NCI-H1417 treated with DMSO at 0.1 percent for 48 hours (cell line): ENCODE data around the gene ZNF331.

Experiments used
- DNase-seq: peaks from one replicate; lab custom pipeline; 2025; lab: John Stamatoyannopoulos, UW

The ZNF331 gene

GRCh38 chr19:53576941-53577653 lies 39.2 kb downstream of the ZNF331 start:
- no peak for DNase-seq

GRCh38 chr19:53577968-53578367 lies 40.0 kb downstream of the ZNF331 start:
- DNase-seq = no peak

GRCh38 chr19:53579518-53579917 lies 41.6 kb downstream of the ZNF331 start:
- DNase-seq = no peak

DNA sequence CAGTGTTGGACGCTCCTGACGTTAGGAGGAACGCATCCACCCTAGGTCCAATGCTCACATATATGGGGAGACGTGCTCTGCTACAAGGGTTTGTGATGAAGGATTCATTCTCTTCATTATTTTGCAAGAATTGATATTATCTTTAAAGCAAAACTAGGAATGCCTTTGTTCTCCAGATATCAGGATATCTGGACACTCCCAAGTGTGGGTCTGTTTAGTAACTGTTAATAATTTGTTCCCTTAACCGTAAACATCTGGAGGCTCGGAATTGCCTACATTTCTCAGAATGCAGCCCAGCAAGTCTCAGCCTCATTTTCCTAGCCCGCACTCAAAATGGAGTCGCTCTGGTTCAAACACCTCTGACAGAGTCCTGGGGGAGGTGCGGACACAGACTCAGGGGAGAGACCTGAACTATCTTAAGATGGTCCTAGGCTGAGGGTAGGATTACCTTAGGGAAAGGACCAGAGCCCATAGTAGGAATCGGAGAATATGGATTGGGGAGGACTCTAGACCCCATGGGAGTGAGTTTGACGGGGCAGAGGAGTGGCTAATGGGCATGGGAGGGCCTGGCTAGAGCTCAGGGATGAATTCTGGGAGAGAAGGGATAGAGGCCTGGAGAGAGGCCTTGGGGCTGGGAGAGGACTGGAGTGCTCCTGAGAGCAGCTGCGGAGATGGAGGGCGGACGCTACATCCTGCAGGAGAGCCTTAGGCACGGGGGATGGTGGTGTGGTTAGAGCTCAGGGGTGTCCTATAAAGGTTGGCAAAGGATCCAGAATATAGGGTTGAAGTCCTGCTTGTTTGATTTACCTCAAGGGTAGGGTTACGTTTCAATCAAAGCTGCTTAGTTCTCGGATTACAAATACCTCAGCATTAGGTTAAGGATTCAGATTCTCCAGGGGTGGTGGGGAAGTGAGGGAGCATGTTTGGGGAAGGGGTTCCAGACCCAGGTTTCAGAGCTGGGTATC lies 43.2 kb downstream of the ZNF331 start:
- no peak for DNase-seq

GRCh38 chr19:53581871-53582279 lies 43.9 kb downstream of the ZNF331 start:
- DNase-seq = no peak

DNA sequence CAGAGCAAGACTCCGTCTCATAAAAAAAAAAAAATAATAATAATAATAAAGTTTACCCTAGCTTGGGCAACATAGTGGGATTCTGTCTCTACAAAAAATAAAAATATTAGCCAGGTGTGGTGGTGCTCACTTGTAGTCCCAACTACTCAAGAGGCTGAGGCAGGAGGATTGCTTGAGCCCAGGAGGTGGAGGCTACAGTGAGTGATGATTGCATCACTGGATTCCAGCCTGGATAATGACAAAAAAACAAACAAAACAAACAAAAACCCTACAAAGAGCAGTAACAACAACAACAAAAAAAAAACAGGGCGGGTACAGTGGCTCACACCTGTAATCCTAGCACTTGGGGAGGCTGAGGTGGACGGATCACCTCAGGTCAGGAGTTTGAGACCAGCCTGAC lies 45.2 kb downstream of the ZNF331 start:
- no peak for DNase-seq

DNA sequence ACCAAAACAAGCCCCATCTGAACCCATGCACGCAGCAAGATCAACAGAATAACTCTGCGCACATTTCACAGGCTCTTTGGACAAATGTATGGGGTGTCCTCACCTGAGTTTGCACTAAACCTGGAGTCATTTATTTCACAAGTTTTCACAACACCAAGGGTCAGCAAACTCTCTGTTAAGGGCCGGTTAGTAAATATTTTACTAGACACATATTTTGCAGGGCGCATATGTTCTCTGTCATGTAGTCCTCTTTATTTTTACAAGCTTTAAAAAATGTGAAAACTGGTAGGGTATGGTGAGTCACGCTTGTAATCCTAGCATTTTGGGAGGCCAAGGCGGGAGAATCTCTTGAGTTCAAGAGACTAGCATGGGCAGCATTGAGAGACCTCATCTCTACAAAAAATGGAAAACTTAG lies 48.3 kb downstream of the ZNF331 start:
- DNase-seq = no peak

DNA sequence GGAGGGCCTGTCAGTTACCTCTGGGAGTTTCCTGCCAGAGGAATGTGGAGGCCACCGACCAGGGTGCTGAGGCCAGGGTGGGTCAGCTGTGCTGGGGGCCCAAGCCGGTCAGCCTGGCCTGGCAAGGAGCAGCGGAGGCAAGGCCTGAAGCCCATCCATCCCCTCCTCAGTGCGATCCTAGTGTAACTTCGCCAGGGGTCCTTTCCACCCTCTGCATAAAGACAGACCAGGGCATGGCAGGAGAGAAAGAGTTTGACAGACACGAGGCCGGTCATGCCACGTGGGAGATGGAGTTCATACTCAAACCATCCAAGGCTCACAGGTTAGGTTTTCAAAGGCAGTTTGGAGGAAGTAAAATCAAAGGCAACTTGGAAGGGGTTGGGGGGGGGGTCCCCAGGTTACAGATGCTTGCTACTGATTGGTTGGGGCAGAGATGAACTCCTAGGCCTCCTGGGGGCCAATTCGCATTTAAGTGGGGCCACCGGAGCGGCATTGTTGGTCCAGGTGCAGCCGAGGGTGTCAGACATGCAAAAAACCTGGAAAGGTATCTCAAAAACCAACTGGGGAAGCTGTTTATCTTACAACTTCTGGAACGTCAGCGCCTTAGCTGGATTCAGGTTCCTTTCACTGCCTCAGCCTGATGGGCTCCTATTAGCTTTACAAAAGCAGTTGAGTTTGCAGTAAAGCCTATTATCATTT lies 57.0 kb downstream of the ZNF331 start:
- no peak for DNase-seq

DNA sequence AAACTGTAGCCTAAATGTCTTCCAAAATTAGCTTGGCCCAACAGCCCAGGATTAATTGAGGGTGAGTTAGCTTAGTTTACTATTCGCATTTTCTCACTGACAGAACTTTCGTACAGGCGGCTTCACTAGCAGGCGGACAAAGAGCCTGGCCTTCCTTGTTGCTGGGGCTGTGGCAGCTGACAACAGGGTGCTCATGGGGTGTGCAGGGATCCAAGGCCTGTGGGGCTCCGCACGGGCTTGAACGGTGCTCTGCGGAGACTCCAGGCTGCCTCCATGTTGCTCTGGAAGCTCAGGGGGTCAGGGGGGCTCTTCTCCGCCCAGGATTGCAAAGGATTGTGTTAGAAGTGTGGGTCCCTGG lies 57.5 kb downstream of the ZNF331 start:
- no peak for DNase-seq

DNA sequence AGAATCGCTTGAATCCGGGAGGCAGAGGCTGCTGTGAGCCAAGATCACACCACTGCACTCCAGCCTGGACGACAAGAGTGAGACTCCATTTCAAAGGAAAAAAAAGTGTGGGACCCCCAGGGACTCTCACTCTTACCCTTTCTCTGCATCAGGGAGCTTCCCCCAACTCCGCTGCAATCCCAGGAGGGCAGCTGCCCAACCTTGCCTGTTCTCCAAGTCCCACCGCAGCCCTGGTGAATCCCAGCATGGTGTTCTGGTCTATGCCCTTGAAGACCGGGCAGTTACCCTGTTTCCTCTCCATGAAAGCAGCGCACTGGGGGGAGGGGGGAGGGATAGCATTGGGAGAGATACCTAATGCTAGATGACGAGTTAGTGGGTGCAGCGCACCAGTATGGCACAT lies 58.1 kb downstream of the ZNF331 start:
- no peak for DNase-seq

DNA sequence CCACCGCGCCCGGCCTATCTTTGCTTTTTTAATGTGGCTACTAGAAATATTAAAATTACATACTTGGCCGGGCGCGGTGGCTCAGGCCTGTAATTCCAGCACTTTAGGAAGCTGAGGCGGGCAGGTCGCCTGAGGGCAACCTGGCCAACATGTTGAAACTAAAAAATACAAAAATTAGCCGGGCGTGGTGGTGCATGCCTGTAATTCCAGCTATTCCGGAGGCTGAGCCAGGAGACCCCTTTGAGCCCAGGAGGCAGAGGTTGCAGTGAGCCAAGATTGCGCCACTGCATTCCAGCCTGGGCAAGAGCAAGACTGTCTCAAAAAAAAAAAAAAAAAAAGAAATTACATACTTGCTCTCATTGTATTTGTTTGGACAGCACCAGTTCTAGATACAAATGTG lies 59.1 kb downstream of the ZNF331 start:
- DNase-seq = no peak

- no peak for DNase-seq
Observed at GRCh38 chr19:53598361-53598760, 60.4 kb downstream of the ZNF331 start.

GRCh38 chr19:53600217-53600616 lies 62.3 kb downstream of the ZNF331 start:
- no peak for DNase-seq

DNA sequence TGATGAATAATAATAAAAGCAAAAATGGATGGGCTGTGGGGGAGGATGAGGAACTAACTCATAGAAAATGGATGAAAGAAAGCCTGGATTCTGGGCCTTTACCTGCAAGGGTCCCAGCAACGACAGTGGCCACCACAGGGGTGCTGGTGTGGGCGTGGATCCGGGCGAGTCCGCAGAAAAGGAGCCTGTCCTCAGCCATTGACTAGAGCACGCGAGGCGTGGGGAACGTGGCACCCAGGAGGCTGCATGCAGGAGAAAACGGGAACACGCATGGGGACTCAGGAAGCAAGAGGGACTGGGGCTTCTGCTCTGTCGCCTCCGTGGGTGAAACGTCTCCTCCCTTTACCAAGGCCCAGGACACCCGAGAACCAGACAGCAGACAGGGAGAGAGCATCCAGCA lies 68.1 kb downstream of the ZNF331 start:
- no peak for DNase-seq

DNA sequence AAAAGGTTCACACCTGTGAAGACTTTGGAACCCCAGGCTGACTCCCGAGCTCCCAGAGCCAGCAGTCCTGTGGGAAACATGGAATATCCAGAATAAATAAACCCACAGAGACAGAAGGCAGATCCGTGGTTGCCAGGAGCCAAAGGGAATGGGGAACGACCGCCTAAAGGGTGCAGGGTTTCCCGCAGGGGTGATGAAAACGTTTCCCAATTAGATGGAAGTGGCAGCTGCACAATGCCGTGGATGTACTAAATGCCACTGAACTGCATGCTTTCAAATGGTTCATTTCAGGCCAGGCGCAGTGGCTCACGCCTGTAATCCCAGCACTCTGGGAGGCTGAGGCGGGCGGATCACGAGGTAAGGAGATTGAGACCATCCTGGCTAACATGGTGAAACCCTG lies 70.4 kb downstream of the ZNF331 start:
- no peak for DNase-seq

- DNase-seq = no peak
Observed at GRCh38 chr19:53612762-53613526, 75.0 kb downstream of the ZNF331 start.

GRCh38 chr19:53621885-53622740 lies 84.2 kb downstream of the ZNF331 start:
- DNase-seq = no peak

- DNase-seq = no peak
Observed at GRCh38 chr19:53624771-53625545, 87.0 kb downstream of the ZNF331 start.

GRCh38 chr19:53626486-53626885 lies 88.5 kb downstream of the ZNF331 start:
- no peak for DNase-seq

DNA sequence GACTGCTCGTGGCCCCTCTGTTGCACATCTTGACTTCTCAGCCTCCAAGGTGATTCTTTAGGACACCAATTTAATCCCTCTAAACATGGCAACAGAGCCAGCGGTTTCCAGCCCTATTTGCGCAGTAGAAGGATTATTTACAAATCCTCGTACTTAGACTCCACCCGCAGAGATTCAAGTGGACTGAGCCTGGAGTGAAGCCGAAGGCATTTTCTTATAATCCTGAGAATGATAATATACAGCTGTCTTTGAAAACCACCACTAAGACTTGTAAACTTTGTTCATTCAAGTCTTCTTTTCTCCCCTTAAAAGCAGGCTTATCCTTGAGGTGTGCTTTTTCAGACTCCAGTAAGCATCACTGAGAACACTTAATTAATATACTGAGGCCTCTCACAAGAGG lies 89.0 kb downstream of the ZNF331 start:
- DNase-seq = no peak
